GM21390 (cell line): ENCODE measurements around the gene PRRX2.

Experiments used
- ATAC-seq: cut with Tn5 transposase; IDR thresholded peaks from one replicate; pipeline ENCODE4 v1.9.1; 2021; ENCODE audit not compliant: unreplicated experiment

Gene PRRX2

DNA sequence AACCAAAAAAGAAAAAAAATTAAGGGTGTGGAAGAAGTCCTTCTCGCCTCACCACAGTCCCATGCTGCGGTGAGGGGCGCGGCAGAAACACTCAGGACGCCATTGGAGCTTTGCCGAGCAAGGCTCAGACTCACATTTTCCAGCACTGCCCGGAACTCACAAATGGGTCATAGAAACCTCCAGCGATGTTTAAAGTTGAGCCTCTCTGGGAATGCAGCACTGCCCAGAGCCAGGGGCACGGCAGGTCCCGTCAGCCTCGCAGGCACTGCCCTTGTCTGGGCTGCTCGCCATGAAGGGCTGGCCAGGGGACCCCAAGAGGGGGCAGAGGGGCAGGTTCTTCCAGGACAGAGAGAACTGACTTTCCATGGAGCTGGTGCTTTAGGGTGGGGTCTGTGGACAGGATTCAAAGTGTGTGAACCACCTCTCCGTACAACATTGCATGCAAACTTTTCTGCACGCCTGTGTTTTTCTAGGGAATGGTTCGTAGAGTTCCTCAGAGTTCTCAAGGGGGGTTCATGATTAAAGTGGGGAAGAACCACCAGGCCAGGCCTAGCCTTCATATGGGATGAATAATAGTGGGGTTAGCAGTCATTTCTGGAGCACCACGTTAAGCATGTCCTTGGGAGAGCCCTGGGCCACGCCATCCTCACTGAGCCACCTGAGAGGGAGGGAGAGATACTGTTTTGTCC, 38.4 kb downstream of the PRRX2 start:
- ATAC-seq, result no peak

- ATAC-seq, result no peak
Observed at GRCh38 chr9:129704807-129705206, 39.4 kb downstream of the PRRX2 start.

- no peak for ATAC-seq
Observed at GRCh38 chr9:129708793-129709192, 43.3 kb downstream of the PRRX2 start.

GRCh38 chr9:129709438-129710168, 44.2 kb downstream of the PRRX2 start:
- no peak for ATAC-seq

GRCh38 chr9:129710169-129710453, 44.7 kb downstream of the PRRX2 start:
- ATAC-seq, result no peak

- no peak for ATAC-seq
Observed at GRCh38 chr9:129712634-129713401, 47.4 kb downstream of the PRRX2 start.

- no peak for ATAC-seq
Observed at GRCh38 chr9:129713402-129713679, 47.9 kb downstream of the PRRX2 start.

DNA sequence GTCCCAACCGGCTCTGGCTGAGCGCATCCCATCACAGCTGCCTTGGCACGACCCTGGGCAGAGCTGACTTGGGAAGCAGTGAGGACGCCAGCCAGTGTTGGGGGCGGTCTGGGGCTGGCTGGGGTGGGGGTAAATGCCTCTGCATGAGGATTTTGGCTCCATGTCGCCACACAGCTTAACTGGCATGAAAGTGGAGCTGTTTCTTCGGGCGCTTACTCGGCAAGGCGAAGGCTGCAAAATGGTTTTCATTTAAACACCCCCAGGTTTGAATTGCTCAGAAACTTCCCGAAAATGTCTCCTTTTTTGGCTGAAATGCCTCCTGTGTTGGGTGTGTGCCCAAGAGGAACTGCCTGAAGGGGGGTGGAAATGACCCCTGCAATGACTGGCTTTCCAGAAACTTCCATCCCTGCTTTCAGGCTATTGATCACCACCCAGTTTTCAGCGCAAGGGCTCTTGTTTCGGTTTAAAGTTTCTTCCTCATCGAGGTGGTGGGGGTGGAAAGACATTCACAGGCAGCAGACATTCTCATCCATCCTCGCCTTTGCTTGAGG, 49.1 kb downstream of the PRRX2 start:
- no peak for ATAC-seq

DNA sequence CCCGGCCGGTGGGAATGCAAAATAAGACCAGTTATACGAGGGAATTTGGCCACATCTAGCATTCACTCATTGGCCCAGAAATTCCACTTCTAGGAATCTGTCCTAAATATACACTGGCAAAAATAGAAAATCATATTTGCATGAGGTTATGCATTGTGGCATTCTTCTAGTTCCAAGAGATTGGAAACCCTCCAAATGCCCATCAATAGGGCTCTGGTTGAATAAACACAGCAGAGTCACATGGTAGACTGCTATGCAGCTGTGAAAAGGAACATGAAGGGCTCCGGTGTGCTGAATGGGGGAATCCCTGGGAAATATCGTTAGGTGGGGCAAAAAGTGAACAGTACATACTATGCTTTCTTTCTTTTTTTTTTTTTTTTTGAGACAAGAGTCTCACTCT, 50.6 kb downstream of the PRRX2 start:
- no peak for ATAC-seq

DNA sequence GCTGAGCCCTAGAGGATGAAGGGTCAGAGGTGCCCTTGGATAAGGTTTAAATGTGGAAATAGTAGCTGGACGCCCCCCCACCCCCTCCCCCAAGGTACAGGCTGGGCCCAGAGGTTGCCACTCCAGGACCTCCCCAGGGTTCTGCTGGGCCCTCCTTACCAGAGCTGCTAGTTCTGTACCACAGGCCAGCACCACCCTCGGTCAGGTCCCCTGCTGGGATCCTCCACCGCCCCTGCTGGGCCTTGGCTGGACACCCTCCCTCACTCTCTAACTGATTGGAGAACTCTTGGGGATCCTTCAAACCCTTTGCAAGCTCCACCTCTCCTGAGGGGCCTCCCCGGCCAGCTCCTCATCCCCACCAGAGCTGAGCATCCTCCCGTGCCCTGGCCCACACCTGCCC, 52.5 kb downstream of the PRRX2 start:
- no peak for ATAC-seq

DNA sequence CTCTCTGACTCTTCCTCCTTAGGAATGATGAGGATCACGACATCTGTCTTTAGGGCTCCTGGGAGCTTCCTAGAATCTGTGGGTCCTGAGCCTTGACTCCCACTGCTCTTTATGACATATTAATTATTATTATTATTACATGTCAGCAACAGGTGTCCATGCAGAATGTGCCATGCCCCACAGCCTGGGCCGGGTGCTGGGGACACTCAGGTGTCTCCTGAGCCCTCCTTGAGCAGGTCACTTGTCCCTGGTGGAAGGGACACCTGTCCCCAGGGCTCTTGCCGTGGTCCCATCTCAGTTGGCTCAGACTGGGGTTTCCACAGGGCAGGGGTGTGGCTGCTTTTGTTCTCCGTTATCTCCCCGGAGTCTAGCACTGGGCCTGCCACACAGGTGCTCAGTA, 53.2 kb downstream of the PRRX2 start:
- ATAC-seq, result no peak

DNA sequence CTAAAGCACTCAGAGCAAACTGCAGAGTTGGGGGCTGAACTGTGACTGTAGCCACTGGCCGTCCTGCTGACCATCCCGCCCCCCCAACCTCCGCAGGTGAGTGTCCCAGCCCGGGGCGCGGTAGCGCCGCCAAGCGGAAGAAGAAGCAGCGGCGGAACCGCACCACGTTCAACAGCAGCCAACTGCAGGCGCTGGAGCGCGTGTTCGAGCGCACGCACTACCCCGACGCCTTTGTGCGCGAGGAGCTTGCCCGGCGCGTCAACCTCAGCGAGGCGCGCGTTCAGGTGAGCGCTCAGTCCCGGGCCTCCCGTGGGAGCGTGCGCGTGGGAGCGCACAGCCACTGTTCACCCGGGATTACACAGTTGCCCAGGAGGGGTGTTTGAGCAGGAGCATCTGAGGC, 53.7 kb downstream of the PRRX2 start:
- no peak for ATAC-seq

DNA sequence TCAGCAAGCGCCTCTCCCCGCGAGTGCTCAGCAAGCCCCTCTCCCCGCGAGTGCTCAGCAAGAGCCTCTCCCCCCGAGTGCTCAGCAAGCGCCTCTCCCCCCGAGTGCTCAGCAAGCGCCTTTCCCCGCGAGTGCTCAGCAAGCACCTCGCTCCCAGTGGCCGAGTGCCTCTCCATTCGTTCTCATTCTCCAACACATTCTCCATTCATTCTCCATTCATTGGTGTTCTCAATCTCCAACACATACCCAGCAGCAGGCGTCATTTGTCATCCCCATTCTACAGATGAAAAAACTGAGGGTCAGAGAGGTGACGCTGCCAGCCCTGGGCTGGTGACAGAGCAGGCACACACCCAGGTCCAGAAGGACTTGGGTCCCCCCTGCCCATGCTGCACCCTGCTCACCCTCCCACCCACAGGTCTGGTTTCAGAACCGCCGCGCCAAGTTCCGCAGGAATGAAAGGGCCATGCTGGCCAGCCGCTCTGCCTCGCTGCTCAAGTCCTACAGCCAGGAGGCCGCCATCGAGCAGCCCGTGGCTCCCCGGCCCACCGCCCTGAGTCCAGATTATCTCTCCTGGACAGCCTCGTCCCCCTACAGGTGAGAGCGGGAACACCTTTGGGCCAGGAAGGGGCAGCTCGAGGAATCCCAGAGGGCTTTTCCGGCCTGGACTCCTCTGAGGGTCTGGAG, 54.9 kb downstream of the PRRX2 start:
- no peak for ATAC-seq

DNA sequence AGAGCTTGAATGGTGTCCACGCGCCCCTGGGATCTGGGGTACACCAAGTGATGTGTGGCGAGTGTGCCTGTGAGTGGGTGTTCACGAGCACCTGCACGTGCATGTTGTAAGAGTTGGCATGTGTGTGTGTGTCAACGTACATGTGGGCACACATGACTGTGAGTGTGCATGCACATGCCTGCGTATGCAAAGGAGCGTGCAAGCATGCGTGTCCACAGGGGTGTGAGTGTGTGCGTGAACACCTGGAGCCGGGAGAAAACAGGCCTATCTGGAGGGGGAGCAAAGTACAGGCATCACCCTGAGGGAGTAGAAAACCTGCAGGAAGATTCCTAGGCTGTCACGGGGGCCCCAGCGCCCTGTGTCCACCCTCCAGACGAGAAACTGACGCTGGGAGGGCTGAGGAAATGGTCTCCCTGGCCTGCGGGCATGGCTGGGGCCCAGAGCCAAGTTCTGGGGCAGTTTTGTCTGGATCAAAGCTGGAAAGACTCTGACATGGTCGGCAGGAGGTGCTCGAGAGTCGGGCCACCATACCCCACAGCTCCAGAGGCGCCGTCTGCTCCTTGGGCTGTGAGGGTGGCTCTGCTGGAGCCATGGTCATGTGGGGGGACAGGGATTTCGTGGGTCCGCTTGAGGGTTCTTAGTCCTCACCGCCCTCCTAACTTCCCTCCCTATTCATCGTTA, 55.6 kb downstream of the PRRX2 start:
- no peak for ATAC-seq

GRCh38 chr9:129722913-129723312, 57.5 kb downstream of the PRRX2 start:
- no peak for ATAC-seq

GRCh38 chr9:129724456-129725190, 59.2 kb downstream of the PRRX2 start:
- ATAC-seq, result no peak

- ATAC-seq, result no peak
Observed at GRCh38 chr9:129725795-129726251, 60.4 kb downstream of the PRRX2 start.

- no peak for ATAC-seq
Observed at GRCh38 chr9:129726322-129727160, 61.1 kb downstream of the PRRX2 start.

GRCh38 chr9:129728744-129729143, 63.3 kb downstream of the PRRX2 start:
- no peak for ATAC-seq
